Fibroblast of villous mesenchyme (primary cell): ENCODE measurements around the gene PPME1. TPM values are rescaled to one million over a fixed set of nuclear protein-coding genes. Genes with fewer than 3 reads are reported as not detected.

Experiments used
- DNase-seq: peaks from one replicate; pipeline ENCODE4 v3.0.0-alpha.2; 2010; ENCODE audit warnings: low read depth
- H3K4me3 ChIP-seq: 2 replicates; pipeline ENCODE4 v1.5.1; 2011; ENCODE audit warnings: low read depth, mild to moderate bottlenecking, low read length
- small RNA-seq: library from RNA; depleted of rRNA; stranded (forward); fragments of <200 nt; gene quantifications from one replicate; pipeline ENCODE3, GENCODE V24; 2012
- total RNA-seq: library from RNA; depleted of rRNA; stranded (reverse); fragments of >200 nt; gene quantifications from 2 replicates; pipeline ENCODE4 v1.2.3, GENCODE V29; 2012
- TF ChIP-seq, protein P1 (sequence below): IDR thresholded peaks from 2 replicates; pipeline ENCODE4 v1.5.1; 2012; ENCODE audit warnings: low read depth, mild to moderate bottlenecking, low read length; ENCODE audit not compliant: insufficient read depth

The PPME1 gene
- total RNA-seq, 1 donor = 165 TPM

DNA sequence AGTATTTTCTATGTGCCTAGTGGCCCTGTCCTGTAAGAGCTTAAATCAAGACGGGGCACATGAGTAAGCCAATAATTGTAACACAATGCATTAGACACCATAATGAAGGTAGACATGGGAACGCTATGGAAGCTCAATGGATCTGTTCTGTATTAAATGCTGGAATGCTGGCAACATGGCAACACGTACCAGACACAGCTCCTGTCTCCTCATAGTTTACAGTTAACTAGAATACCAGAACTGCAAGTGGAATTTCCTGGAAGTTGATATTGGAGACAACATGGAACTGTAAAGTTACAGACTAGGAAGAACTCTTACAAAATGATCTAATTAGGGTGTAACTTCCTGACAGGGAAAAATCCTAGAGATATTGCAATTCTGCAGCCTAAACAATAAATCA, 127.9 kb downstream of the PPME1 start:
- no peak overlapping the region for H3K4me3 ChIP-seq
- TF ChIP-seq, protein P1, sequence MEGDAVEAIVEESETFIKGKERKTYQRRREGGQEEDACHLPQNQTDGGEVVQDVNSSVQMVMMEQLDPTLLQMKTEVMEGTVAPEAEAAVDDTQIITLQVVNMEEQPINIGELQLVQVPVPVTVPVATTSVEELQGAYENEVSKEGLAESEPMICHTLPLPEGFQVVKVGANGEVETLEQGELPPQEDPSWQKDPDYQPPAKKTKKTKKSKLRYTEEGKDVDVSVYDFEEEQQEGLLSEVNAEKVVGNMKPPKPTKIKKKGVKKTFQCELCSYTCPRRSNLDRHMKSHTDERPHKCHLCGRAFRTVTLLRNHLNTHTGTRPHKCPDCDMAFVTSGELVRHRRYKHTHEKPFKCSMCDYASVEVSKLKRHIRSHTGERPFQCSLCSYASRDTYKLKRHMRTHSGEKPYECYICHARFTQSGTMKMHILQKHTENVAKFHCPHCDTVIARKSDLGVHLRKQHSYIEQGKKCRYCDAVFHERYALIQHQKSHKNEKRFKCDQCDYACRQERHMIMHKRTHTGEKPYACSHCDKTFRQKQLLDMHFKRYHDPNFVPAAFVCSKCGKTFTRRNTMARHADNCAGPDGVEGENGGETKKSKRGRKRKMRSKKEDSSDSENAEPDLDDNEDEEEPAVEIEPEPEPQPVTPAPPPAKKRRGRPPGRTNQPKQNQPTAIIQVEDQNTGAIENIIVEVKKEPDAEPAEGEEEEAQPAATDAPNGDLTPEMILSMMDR = no peak
- DNase-seq = peak; percentile 47

Small RNA genes within 50 kb of the gene (small RNA-seq; reads per million reads assigned to genes)
- not detected for gene AP002392.1
- gene RF00409 = not detected

Other genes with a start within 250 kb of the PPME1 start
- 0.86 TPM in 1 of 2 replicates, not detected in the other for gene DNAJB13, start 220.3 kb upstream of the PPME1 start, total RNA-seq
- 2.6 and 6.1 TPM in 2 replicates for gene UCP2, start 188.4 kb upstream of the PPME1 start, total RNA-seq
- gene UCP3, start 162.2 kb upstream of the PPME1 start, total RNA-seq = 1.3 and 1.7 TPM in 2 replicates
- gene C2CD3, start 287 bp upstream of the PPME1 start, total RNA-seq = 19.6 and 54.4 TPM in 2 replicates
- gene P4HA3, start 140.4 kb downstream of the PPME1 start, total RNA-seq = 2.6 and 11.9 TPM in 2 replicates
- 2.6 and 6.1 TPM in 2 replicates for gene PGM2L1, start 227.1 kb downstream of the PPME1 start, total RNA-seq